ENCODE results near the gene TCHP.

DNA sequence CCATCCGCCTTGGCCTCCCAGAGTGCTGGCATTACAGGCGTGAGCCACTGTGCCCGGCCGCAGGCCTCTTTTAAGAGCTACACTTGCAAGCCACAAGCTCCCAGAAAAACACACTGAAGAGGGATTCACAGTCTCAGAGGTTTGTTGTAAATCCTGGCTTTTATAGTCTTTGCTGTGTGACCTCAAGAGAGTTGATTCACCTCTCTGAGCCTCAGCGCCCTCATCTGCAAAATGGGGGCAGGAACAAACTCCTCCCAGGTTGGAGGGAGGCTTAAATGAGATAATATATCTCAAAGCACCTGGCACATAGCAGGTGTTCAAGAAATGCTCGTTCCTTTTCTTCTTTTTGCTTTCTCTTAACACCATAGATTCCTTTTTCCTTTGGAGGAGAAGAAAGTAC, 3.9 kb upstream of the TCHP start:
- TF ChIP-seq POLR2A (IDR thresholded peaks at IDR 0.05), result no peak
- TF ChIP-seq, protein P1, sequence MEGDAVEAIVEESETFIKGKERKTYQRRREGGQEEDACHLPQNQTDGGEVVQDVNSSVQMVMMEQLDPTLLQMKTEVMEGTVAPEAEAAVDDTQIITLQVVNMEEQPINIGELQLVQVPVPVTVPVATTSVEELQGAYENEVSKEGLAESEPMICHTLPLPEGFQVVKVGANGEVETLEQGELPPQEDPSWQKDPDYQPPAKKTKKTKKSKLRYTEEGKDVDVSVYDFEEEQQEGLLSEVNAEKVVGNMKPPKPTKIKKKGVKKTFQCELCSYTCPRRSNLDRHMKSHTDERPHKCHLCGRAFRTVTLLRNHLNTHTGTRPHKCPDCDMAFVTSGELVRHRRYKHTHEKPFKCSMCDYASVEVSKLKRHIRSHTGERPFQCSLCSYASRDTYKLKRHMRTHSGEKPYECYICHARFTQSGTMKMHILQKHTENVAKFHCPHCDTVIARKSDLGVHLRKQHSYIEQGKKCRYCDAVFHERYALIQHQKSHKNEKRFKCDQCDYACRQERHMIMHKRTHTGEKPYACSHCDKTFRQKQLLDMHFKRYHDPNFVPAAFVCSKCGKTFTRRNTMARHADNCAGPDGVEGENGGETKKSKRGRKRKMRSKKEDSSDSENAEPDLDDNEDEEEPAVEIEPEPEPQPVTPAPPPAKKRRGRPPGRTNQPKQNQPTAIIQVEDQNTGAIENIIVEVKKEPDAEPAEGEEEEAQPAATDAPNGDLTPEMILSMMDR (IDR thresholded peaks at IDR 0.05), result no peak
